Transverse colon (tissue), 4 donors: Measurements from ENCODE around the gene VWCE.
"Not testable (repeated sequence)": the region's sequence is repeated elsewhere in the genome, so short reads cannot be mapped to it uniquely, and the experiment has no call there.

Experiments
- EP300 ChIP-seq: sonication (generic); formaldehyde crosslinking; IDR thresholded peaks from one replicate; pipeline ENCODE4 v1.6.1; 2017; ENCODE audit warnings: antibody characterized with exemption, low read depth
- POLR2A ChIP-seq: fragments of 450-650 bp; IDR thresholded peaks from one replicate; pipeline ENCODE4 v1.6.1; 2016; ENCODE audit warnings: antibody characterized with exemption, mild to moderate bottlenecking, moderate library complexity
- POLR2AphosphoS5 ChIP-seq, 3 donors: sonication (generic); formaldehyde crosslinking; IDR thresholded peaks; one replicate each; pipeline ENCODE4 v1.6.1; 2016; ENCODE audit warnings: antibody characterized with exemption in 3 of 3
- TF ChIP-seq, protein P1 (sequence below), 5 experiments: fragments of 200-600 bp in 3 of 5; fragments of 450-650 bp in 2 of 5; sonication (generic) in 3 of 5; IDR thresholded peaks; 1 replicate in 2 of 5; 2 replicates in 3 of 5; pipeline ENCODE4 v1.5.1; 2016 to 2017; ENCODE audit warnings: antibody characterized with exemption in 5 of 5, inconsistent platforms in 3 of 5, mild to moderate bottlenecking in 2 of 5, moderate library complexity in 1 of 5

DNA sequence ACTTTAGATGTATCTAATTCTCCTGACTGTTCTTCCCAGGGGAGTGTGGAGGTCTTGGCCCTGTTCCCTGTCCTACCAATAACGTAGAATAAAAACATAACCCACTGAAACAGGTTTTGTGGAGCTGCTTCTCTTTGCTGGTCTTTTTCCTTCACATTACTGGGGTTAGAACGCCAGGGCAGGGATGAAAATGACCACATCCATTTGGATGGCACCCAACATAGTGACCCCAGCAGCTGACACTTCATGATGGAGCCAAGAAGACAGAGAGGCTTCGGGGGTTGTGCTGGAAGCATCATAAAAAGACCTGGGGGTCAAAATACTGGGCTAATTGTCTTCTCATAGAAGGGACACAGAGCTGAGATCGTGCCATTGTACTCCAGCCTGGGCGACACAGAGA, 63.5 kb downstream of the VWCE start:
- TF ChIP-seq, protein P1, sequence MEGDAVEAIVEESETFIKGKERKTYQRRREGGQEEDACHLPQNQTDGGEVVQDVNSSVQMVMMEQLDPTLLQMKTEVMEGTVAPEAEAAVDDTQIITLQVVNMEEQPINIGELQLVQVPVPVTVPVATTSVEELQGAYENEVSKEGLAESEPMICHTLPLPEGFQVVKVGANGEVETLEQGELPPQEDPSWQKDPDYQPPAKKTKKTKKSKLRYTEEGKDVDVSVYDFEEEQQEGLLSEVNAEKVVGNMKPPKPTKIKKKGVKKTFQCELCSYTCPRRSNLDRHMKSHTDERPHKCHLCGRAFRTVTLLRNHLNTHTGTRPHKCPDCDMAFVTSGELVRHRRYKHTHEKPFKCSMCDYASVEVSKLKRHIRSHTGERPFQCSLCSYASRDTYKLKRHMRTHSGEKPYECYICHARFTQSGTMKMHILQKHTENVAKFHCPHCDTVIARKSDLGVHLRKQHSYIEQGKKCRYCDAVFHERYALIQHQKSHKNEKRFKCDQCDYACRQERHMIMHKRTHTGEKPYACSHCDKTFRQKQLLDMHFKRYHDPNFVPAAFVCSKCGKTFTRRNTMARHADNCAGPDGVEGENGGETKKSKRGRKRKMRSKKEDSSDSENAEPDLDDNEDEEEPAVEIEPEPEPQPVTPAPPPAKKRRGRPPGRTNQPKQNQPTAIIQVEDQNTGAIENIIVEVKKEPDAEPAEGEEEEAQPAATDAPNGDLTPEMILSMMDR (IDR thresholded peaks at IDR 0.05), result not testable (repeated sequence)
- TF ChIP-seq POLR2AphosphoS5 (IDR thresholded peaks at IDR 0.05); EP300; POLR2A: not testable (repeated sequence)
